ACHN (cell line): ENCODE measurements around the gene AFP.

ENCODE experiments used
- DNase-seq: peaks from one replicate; pipeline ENCODE4 v3.0.0-alpha.2; 2015
- in situ Hi-C: cut with HindIII; loops from 2 replicates; pipeline ENCODE4 v1.10.0; 2017; ENCODE audit warnings: low sequenced_read_pairs, low pct_ligation_motif_present, low pct_unique_long_range_greater_than_20kb

The AFP gene

DNA sequence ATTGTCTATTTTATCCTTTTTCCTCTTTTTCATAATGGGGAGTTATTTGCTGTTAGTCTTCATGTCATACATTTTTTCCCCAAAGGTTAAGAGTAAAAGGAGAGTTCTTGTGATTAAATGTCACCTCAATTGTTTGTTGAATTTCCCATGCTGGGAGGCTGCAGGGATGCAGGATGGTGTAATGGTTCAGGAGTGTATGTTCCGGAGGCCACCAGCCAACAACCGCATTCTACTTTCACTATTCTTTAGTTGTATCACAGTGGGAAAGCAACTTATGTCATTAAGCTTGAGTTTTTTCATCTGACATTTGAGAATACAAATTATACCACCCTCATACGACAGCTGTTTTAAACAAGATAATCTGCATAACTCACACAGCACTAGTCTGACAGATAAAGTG lies 15.4 kb downstream of the AFP start:
- DNase-seq = no peak
- in situ Hi-C loops = no loop called here

DNA sequence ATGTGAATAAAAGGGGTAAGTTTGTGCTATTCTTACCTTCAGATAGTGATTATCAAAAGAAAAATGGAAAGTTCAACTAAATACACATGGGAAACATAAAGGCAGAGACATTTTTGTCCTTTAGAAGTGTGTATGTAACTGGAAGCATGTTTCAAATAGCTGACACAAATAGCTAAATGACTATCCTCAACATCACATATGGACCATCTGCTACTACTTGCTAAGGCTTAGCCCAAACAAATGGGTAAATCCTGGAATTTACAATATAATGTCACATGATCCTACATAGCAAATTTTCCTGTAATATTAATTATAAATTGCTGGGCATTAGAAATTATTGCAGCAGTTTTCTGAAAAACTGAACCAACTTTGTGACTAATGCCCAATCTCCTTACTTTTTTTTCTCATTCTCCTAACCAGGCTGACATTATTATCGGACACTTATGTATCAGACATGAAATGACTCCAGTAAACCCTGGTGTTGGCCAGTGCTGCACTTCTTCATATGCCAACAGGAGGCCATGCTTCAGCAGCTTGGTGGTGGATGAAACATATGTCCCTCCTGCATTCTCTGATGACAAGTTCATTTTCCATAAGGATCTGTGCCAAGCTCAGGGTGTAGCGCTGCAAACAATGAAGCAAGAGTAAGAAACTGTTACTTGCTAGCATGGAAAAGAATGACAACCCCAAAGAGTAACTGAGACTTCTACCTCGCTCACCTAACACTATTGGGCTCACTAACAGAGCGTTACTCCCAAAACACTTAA lies 16.1 kb downstream of the AFP start:
- no peak for DNase-seq
- in situ Hi-C loops = no loop called here

DNA sequence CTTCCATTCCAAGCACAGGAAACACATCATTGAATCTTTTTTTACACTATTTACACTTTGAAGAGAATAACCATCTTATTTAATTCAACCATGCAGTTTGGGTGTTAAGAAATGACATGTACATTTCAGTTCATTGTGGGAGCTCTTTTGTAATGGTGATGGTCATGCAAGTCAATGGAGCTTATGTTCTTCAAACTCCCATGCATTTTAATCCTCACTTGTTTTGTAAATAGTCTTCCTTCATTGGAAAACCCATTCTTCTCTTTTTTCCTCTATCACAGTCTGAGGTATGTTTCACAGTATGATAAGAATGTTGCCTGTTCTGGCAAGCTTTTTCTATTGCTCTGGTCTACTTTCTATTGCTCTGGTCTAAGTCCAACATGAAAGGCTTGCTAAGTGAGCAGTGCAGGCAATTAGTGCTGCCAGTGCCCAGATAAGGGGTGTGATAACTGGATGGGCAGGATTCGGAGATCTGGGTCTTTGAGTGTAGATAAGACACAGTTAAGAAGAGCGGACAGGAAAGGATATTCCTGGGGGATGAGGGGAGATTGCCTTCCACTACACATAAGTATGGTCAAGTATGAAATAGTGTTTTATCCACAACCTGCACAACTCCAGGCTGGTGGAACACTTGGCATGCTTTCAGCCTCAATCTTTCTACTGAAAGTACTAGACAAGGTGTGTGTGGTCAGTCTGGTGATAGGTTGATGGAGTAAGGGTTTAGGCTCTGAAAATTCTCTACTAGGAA lies 17.1 kb downstream of the AFP start:
- in situ Hi-C loops = no loop called here
- no peak for DNase-seq

DNA sequence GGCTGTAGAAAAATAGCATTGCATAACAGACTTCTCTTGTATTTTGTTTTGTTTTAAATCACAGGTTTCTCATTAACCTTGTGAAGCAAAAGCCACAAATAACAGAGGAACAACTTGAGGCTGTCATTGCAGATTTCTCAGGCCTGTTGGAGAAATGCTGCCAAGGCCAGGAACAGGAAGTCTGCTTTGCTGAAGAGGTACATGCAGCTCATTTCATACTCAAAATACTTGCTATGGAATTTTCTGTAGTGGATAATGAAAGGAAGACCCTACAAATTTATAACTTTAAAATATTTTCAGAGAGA lies 17.6 kb downstream of the AFP start:
- in situ Hi-C loops = no loop called here
- no peak for DNase-seq

DNA sequence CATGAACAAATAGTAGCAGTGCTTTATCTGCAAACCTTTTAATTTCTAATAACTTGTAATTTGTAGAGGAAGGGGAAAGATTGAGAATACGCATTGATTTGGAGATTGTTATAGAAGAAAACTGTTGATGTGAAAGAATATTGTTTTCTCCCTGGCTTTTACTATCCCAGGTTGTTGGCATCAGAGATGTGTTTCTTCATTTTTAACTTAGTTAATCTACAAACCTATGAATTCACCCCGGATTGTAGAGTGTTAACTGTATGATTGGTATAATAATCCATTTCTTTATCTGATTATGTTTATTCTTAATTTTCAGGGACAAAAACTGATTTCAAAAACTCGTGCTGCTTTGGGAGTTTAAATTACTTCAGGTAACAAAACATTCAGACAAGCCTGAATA lies 18.9 kb downstream of the AFP start:
- DNase-seq = no peak
- in situ Hi-C loops = no loop called here

DNA sequence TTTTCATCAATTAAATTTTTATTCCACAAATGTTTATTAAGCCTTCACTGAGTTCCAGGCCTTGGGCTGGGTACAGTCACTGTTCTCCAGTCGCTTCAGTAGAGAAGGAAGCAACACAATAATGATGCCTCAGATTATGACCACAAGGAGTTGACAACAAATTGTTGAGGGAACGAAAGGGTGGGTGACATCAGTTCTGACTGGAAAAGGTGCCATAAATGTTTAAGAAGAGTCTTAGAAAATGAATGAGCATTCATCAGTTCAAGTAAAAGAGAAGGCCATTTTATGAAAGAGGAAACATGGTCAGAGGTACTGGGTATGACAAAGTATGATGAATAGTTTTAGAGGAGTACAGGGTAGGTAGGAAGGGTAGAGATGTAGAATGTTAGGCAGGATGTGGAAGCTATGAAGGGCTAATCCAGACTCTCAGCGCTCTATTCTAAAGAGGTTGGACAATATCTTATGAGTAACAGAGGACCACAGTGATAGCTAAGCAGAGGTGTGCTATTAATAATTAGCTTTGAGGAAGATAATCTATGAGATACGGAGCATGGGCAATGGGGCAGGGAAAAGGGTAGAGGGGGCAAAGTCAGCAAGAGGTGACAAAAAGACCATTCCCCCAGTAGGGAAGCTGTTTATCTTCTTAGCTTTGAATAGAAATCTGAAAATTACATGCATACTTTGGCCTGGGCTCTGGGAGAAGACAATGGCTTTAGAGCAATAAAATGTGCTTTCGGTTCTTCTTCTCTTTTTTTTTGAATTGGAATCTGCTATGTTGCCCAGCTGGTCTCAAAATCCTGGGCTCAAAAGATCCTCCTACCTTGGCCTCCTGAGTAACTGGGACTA lies 20.4 kb downstream of the AFP start:
- in situ Hi-C loops = no loop called here

DNA sequence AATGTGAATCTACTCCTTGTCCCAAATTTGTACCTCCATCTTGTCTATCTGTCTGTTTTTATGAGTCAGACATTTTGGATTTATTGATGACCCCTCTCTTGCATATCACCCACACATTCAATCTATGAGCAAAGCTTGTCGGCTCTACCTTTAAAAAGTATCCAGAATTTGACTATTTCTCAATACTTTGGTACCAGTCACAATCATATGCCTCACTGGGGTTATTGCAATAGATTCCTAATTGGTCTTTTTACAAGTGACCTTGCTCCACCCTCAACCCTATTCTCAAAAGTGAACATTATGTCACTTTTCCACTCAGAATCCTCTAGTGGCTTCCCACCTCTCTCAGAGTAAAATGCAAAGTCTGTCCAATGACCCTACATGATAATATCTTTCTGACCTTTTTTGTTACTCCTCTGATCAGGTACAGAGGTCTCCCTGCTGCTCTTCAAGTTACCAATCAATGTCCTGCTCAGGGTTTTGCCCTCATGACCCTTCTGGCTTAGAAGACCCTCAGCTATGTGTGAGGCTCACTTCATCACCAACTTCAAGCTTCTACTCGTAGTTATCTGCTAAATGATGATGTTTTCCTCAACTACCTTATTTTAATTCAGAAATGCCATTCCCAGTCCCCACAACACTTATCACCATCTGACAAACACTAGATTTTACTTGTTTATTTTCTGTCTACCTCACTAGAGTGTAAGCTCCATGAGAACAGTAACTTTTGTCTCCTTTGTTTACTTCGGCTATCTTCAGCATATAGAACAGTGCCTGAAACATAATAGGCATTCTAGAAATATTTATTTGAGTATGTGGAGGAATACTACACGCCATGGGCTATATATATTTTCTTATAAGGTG lies 22.4 kb downstream of the AFP start:
- in situ Hi-C loops = no loop called here
- no peak for DNase-seq

More for the DNA sequence above, 20.4 kb downstream of the AFP start:
- no peak for DNase-seq

DNA sequence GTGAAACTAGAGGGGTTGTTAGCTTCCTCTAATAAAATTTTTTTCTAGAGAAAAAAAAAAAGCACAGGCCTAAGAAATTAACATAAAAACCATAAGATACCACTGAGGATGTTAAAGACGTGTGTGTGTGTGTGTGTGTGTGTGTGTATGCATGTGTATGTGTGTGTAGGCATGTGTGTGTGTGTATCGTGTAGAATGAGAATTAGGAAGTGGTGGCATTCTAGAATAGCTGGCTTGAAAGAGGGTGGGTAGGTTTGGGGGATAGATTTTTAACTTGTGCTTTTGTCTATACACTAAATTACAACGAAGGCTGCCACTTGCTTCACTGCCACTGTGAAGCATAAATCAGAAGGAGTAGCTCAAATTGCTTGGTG lies 23.0 kb downstream of the AFP start:
- in situ Hi-C loops = no loop called here
- DNase-seq = no peak

DNA sequence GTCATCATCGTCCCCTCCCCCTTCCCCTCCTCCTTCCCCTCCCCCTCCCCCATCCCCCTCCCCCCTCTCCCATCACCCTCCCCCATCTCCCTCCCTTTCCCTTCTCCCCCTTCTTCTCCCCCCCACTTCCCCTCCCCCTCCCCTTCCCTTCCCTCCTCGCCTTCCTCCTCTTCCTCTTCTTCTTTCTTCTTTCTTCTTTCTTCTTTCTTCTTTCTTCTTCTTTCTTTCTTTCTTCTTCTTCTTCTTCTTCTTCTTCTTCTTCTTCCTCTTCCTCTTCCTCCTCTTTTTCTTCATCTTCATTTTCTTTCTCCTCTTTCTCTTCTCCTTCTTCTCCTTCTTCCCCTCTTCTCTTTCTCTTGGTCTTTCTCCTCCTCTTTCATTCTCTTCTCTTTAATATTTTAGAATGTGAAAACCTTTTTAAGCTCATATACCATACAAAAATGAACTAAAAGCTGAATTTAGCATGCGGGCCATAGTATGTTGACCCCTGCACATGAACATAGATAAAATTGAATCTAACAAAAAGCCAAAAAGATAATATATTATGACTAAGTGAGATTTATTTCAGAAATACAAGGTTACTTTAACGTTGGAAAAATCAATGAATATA lies 25.0 kb downstream of the AFP start:
- in situ Hi-C loops = no loop called here
- DNase-seq = no peak

DNA sequence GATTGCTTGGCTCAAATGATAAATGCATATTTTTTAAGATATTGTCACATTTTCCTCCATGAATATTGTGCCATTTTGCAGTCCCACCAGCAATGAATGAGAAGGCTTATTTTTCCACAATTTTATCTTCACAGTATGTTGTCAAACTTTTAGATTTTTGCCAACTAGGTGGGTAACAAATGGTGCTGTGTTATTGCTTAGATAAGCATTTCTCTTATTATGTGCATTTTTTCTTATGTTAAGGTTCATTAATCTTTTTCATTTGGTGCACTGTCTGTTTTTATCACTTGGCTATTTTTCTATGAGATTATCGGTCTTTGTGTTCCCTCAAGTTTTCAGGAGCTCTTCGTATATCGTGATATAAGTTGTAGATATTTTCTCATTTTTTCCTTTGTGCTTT lies 32.1 kb downstream of the AFP start:
- DNase-seq = no peak
- in situ Hi-C loops = no loop called here

DNA sequence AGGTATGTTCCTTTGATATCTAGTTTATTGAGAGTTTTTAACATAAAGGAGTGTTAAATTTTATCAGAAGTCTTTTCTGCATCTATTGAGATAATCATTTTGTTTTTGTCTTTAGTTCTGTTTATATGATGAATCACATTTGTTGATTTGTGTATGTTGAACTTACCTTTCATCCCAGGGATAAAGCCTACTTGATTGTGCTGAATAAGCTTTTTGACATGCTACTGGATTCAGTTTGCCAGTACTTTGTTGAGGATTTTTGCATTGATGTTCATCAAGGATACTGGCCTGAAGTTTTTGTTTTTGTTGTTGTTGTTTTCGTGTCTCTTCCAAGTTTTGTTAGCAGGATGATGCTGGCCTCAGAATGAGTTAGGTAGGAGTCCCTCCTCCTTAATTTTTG lies 34.7 kb downstream of the AFP start:
- DNase-seq = no peak
- in situ Hi-C loops = no loop called here

DNA sequence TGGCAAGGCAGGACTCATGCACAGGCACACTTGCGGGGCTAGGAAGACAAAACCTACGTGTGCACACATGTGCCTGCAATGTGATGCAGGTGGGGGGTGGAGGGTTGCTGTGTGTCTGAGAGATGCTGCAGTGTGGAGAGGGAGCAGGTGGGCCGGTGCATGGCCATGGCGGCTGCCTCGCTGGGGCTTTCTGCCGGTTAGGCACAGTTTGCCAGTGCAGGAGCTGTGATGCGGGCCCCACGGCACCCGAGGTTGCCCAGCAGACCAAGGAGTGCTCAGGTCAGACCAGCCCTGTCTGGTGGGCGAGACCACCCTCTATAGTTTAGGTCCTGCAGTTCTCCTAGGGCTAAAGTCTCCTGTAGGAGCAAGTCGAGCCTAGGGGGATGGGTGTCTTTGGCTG lies 41.2 kb downstream of the AFP start:
- DNase-seq = no peak
- in situ Hi-C loops = no loop called here

DNA sequence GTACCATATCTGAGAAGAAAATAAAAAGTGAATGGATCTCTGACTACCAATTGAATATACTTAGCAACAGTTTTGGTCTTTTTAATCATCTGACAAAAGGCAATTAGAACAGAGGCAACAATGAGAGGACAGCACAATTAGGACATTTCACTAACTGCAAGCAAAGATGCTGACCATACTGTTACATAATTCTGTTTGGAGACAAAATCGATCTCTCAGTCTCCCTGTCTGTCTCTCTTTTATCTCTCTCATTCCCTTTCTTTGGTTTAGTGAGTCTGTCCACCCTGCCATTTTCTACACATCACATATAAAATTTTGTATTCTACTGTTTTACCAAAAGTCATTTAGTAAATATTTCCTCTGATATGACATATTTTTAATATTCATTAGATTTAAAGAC lies 43.3 kb downstream of the AFP start:
- DNase-seq = no peak
- in situ Hi-C loops = no loop called here

DNA sequence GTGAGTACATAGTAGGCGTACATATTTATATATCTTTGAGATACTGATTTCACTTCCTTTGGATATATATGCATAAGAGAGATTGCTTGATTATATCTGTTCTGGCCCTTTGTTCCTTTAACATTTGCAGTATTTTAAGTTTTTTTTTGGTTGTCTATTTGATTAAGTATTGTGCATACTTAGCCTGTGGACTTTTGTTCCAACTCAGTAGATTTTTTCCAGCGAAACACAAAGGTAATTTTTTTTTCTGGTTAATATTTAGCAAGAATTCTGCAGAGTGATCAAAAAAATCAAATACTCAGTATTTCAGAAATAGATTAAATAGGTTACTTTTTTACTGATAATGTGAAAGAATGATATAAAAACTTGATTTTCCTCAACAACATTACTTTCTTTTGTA lies 45.3 kb downstream of the AFP start, which contains the start of gene AFM:
AFM (plus strand) TSS at position 388 of the 400 bp plus-strand sequence. CDS start 31 bp downstream, outside the sequence.
- in situ Hi-C loops = no loop called here
- no peak for DNase-seq

DNA sequence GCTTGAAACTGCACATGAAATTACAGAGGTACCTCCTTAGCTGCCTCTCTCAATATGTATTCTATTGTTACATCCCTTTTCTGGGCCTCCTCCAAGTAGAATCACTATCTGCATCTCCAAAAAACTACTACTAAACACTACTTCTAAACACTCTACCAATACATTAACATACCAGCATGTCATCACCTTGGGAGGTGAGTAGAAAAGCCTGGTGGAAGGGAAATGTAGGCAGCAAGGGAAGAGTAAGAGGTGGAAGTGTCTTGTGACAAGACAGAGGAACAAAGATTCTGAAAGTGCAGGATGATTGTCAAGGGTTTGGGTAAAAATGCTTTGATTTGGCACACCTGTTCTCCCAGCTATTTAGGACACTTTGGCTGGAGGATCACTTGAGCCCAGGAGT lies 49.1 kb downstream of the AFP start:
- no peak for DNase-seq
- in situ Hi-C loops = no loop called here

DNA sequence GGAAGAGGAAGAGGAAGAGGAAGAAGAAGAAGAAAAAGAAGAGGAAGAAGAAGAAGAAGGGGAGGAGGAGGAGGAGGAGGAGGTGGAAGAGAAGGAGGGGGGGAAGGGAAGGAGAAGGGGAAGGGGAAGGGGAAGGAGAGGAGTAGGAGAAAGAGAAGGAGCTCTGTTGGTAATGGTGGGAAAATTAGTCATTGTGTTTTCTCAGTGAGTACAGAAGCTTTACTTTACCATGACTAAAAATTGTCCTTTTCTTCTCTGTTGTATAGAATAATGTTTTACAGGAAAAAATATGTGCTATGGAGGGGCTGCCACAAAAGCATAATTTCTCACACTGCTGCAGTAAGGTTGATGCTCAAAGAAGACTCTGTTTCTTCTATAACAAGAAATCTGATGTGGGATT lies 49.6 kb downstream of the AFP start:
- in situ Hi-C loops = no loop called here
- no peak for DNase-seq

DNA sequence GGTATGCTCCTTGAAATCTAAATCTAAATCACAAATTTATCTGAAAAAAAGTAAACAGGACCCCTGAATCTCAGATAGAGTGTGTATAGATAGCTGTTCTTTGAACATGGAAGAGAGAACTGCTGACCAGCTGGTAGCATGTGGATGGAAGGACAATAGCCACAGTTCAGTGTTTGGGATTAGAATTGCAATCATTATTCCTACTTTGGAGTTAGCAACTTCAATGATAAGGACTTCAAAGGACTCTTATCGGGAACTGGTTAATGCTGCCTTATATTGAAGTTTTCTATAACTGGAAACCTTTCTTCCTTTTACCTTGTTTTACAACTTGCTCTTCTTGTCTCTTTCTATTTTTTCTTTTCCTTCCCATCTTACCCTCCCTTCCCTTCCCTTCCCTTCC lies 50.5 kb downstream of the AFP start:
- no peak for DNase-seq
- in situ Hi-C loops = no loop called here

DNA sequence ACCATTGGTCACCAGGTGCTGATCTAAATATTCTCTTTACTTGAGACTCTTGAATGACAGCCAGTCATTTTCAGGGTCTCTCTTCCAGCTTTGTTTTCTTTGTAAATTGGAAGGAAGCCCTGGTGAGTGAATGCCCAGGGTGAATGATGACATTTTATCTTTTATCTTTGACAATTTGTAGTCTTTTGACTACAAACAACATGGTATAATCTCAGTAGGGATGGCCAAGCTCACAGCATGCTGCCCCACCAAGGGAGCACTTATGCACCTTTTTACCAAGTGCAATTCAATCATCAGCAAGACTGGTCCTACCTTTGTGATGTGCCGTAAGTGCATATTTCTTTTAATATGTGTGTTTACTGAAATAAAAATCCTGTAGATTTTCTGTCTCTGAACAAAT lies 51.2 kb downstream of the AFP start:
- DNase-seq = no peak
- in situ Hi-C loops = no loop called here
